Inflammatory macrophage (primary cell): Measurements from ENCODE around the gene ELMO1.

ENCODE experiments used
- DNase-seq, 2 donors: peaks; one replicate each; pipeline ENCODE4 v3.0.0-alpha.2; 2020 to 2022

The ELMO1 gene

GRCh38 chr7:36943591-36944435 lies 504.9 kb downstream of the ELMO1 start:
- DNase-seq, result peak; percentile 24 to 27

- no peak for DNase-seq
Observed at GRCh38 chr7:36942955-36943354, 505.7 kb downstream of the ELMO1 start.

GRCh38 chr7:36942541-36942940 lies 506.1 kb downstream of the ELMO1 start:
- no peak for DNase-seq

GRCh38 chr7:36942025-36942424 lies 506.6 kb downstream of the ELMO1 start:
- DNase-seq, result no peak

DNA sequence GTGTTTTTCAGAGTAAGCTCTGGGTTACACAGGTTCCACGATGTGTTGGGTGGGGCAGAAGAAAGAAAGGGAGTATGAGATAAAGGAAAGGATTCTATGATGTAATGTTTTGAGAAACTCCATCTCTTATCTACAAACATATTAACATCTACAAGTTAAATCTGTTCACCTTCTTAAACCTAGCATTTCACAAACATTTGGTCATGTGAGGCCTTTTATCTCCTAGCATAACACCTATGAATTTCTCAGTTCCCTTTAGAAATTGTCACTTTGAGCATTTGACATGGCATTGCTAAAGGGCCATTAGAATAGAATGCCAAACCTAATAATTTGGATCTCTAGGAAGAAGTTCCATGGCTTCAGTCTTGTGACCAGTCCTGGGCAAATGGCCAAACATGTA lies 507.3 kb downstream of the ELMO1 start:
- no peak for DNase-seq

DNA sequence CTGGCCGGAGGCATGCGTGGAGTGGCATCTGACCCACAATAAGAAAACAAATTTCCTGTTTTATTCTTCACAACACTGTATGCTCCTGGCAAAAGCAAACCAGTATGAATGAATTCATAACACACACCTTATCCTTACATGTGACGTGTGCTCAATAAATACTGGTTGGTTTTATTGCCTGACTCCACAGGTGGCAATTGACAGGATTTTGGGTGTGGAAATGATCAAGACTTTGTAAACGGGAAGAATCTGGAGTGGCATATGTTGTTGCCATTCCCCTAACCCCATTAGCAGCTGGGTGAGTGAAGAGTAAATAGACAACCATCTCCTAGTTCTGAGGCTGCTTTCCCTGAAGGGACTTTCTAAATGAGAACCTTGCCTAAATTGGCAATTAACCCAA lies 508.8 kb downstream of the ELMO1 start:
- no peak for DNase-seq

- peak; percentile 4 to 33 for DNase-seq
Observed at GRCh38 chr7:36937754-36938563, 510.7 kb downstream of the ELMO1 start.

GRCh38 chr7:36931892-36932291 lies 516.8 kb downstream of the ELMO1 start:
- no peak for DNase-seq

DNA sequence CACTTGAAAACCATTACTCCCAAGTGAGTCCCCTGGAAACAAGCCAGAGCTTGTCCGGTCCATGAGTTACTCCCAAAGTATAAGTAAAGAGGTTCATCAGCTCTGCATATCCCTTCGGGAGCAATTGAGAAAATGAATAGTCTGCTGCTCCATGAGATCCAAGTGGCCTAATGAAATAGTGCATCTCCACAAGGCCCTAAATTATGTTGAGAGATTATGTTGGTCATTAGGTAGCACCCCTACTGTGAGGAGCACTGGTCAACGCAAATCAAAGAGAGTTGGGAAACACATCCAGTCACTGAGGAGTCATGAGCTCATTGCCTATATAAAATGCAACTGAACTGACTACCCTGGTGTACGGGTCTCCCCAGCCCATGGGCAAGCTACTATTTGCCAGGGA lies 518.9 kb downstream of the ELMO1 start:
- DNase-seq, result no peak

DNA sequence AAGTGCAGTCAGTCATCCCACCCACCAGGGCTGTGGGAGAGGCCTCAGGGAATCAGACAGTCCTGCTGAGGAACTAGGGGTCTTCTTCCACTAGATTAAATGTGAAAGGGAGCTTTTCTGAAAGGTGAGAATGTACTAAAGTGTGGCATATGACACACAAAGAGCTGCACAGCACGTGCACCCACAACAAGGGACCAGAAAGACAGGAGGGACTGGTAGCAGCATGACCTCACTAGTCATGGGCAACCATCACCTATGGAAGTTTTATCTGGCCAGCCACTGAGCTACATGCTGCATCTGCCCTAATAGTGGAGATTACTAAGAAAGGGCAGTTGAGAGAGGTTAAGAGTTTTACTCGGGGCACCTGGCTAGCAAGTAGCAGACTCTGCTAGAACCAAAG lies 519.9 kb downstream of the ELMO1 start:
- DNase-seq, result no peak

DNA sequence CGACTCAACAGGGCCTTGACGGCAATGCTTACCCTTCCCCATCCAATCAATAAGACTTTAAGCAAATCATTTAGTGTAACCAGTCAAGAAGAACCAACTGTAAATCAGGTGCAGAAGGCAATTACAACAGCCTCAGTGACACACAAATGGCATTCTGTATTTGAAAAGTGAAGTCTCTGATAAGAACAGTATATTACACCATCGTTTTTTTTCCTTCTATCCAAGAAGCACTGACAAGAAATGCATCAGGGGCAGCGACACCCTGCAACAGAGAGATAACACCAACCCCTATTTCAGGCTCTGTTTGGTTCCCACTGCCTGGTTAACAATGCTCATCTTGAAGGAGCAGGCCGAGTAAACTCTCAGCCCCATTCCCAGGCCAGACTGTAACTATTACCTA lies 520.4 kb downstream of the ELMO1 start:
- no peak for DNase-seq

DNA sequence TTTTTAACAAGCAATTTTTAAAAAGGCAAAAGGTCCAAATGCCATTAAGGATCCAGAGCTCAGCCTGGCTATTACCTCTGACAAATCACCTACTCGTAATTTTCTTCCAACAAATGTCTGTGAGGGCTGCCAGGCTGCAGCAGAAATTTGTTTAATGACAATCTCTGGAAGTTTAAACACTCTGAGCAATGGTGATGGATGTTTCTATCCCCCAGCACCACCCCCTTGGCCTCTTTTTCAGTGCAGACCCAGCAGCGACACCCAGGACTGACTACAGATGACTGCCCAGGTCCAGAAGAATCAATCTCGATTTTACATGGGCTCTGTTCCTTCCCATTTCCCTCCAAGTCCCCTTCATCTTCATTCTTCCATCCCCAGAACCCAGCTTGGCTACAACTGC lies 523.0 kb downstream of the ELMO1 start:
- no peak for DNase-seq

DNA sequence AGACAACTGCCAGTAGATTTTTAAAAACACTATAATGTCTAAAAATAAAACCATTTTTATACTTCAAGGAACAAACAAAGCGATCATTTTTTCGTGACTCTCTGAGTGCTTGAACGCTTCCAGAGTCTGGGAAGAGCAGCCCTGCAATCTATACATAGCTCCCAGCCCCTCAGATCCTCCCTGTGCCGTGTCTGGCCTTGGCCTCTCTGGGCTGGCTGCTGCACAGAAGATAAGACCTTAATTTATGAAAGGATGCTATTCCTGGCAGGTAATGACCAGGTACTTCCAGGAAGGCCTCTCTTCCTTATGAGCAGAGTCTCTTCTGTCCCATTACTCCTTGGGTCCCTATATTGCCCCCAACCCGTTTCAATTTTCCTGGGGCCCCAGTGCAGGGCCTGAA lies 523.5 kb downstream of the ELMO1 start:
- no peak for DNase-seq

DNA sequence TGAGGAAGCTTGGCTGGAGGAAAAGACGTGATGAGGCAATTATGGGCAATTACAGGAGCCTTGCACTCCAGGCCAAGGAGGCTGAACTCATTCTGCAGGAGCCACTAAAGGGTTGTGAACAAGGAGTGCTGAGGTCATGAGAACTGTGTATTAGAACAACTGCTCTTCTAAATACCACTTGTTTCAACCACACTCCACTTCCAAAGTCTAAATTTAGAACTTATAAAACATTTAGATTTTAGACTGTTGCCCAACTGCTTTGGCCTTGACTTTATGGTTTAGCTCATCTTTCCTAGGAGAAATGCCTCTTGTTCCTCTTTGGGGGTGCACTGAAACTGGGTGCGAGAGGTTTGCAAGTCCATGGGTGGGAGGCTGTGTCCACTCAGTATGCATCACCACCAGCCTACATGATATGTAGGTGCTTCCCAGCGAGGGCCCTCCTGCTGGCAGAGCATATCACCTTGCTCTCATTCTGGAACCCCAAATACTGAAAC lies 524.7 kb downstream of the ELMO1 start:
- DNase-seq, result peak; percentile 75 to 82

GRCh38 chr7:36923185-36923584 lies 525.5 kb downstream of the ELMO1 start:
- no peak for DNase-seq

DNA sequence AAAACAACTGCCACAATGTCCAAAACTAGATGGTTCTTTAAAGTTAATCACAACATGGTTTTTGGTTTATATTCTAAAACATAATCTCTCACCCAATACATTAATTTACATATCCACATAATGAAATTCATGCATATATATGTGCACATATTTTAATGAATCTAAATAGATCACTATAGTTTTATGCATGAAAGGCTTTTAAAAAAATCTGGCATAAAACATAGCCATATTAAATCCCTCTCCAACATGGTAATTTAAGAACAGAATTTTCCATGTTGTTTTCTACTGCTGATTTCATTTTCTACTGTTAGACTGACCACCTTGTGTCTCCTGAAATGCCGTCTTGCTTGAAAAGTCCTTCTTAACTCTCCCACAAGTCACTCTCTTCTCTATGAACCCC lies 528.2 kb downstream of the ELMO1 start:
- DNase-seq, result no peak

GRCh38 chr7:36919738-36920137 lies 528.9 kb downstream of the ELMO1 start:
- DNase-seq, result no peak

DNA sequence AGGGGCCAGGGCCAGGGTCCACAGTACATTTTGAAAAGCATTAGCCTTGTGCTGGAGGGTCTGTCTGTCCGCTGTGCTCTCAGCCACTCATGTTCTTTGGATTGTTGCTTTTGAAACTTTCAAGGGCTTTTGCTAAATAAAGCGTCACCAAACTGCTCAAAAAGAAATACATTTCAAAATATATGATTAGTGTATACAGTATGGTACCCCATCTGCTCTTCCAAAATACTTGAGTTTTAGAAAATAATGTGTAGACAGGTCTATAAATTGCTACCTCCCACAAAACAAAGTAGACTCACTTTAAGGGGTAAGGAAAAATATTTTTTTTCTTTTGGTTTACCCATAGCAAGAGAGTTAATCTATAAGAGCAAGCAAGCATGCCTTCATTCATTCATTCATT lies 530.1 kb downstream of the ELMO1 start:
- DNase-seq, result no peak

GRCh38 chr7:36916619-36917018 lies 532.0 kb downstream of the ELMO1 start:
- DNase-seq, result no peak

DNA sequence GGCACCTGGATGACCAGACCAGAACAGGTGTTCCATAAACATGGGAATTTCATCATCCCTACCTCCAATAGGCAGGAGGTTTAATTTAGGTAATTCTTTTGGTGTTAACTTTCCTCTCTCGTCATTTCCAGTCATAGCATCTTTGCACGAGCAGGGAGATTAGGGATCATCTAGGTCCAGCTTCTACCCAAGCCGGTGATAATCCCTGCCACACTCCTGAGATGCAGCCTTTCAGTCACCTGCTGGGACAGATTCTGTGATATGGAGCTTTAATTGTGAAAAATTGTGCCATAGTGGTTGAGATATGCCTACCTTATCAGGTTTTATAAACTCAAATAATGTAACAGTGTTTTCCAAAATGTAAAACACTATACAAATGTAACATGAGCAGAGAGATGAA lies 532.5 kb downstream of the ELMO1 start:
- DNase-seq, result no peak

DNA sequence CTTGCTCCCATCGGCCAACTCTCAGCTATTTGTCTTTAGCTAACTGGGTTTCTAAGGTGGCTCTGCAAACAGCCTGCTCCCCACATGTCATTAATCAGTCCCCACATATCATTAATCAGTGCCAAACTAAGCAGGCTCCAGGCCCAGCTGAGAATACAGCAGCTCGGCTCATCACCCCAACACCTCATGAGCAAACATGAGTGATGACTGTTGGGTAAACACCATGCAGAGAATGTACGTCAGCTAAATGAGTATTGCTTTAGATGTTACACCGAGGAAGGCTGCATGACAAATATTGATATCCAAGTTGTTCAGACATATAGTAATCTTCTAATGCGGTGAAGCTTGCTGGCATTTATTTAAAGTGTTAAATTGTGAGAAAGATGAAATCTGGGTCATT lies 536.9 kb downstream of the ELMO1 start:
- no peak for DNase-seq

- DNase-seq, result no peak
Observed at GRCh38 chr7:36910859-36911258, 537.8 kb downstream of the ELMO1 start.

GRCh38 chr7:36910401-36910800 lies 538.3 kb downstream of the ELMO1 start:
- DNase-seq, result no peak
